ENCODE results near the gene OTUB2.
A peak's percentile ranks its signal among the peaks of the same experiment; 100 is the strongest.

Gene OTUB2

DNA sequence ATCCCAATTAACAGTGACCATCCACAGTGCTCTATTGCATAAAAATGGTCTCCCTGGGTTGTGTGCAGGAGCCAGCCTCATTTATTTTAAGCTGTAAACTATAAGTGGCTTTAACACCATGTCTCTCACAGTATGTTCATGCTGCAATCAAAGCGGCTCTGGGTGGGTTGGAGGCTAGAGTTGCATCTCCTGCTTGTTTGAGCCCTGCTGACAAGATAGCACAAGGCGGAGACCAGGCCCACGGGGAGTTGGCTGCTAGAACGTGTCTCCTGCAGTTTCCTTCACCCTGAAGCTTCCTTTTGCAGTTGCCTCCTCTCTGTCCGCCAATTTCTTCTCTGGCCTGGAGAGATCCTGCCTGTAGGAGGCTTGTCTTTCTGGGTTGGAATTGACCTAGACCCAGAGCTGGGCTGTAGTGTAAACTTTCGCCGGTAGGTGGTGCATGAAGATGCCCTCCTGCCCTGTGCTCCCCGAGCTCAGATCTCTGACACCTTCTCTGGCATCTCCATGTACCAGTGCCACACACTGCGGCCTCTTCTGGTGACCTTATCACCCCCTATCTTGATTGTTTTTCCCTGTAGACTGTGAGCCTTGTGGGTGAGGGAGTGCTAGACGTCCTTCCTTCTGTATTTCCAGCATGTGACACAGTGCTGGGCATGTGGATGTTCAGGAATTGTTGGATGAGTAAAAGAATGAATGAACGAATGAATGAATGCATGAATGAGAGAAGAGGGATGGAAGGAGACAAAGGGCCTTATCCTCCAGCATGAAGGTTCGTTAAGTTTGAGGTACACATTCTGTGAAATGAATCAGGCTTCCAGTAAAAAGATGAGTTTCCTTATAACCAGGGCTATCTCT lies 10.4 kb downstream of the OTUB2 start:
- POLR2A ChIA-PET (ENCODE audit: low non-redundant PET) = no interaction called here
- peak; percentile 75 for DNase-seq (ENCODE audit: low spot score)
- TF ChIP-seq CTCF (conservative IDR thresholded peaks at IDR 0.05; ENCODE audit: low read depth) = peak; percentile 78
- no peak overlapping the region for H3K27ac ChIP-seq
- CTCF ChIA-PET = interaction anchor here (0.6 to 2.6 kb wide), 9 partner anchors 9 to 213 kb away, joined by 3 to 14 read pairs (median 4); no protein-coding TSS in a partner anchor

DNA sequence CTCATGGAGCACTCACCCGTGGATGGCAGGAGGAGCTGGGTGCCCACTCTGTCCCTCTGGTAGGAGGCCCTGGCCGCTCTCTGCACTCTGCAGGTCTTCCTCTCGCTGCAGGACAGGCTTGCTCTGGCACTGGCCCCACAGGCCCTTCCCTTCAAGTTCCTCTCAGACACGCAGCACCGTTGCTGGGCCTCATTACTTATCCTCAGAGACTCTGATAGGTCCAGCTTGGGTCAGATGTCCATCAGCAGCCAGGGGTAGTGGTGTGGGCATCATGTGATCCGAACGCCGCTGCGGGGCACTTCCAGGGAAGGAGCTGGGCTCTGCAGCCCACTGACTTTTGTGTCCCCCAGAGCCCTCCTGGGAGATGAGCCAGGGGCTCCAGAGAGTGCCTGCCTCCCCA lies 11.8 kb downstream of the OTUB2 start:
- ChIA-PET POLR2A (ENCODE audit: low non-redundant PET) (no interaction called here), CTCF (no interaction called here)
- no peak overlapping the region for H3K27ac ChIP-seq
- no peak for DNase-seq (ENCODE audit: low spot score)
- TF ChIP-seq CTCF (conservative IDR thresholded peaks at IDR 0.05; ENCODE audit: low read depth) = no peak

- ChIA-PET POLR2A (ENCODE audit: low non-redundant PET) (no interaction called here), CTCF (interaction anchor here (1.0 kb wide), 1 partner anchor 98 kb away, joined by 3 read pairs; no protein-coding TSS in a partner anchor)
- H3K27ac ChIP-seq = no peak overlapping the region
- DNase-seq (ENCODE audit: low spot score) = no peak
- TF ChIP-seq CTCF (conservative IDR thresholded peaks at IDR 0.05; ENCODE audit: low read depth) = no peak
Measured at GRCh38 chr14:94038510-94038909, 12.4 kb downstream of the OTUB2 start.

DNA sequence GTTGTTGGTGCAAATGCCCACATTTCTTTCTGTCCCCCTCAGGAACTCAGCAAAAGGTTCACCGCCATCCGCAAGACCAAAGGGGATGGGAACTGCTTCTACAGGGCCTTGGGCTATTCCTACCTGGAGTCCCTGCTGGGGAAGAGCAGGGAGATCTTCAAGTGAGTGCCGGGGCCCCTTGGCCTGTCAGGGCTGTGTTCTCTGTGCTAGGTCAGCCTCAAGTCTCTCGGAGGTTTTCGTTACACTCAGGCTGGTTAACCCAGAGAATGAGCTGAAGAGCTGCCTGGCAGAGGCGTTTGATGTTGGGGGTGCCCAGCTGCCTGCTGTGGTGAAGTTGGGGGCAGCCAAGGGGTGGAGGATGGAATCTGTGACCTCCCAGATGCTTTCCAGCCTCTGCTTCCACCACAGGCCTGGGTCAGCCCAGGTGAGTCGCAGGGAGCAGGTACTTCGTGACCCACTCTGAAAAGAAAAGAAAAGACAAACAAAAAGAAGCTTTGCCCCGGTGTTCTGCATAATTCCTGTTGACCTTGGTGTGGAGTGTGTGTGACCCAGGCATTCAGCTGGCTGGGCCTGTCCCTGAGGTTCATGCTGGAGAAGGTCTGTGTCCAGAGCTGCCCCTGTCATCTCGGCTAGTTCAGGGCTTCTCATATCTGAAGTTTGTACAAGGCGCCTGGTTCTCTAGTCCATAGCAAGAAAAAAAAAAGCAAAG lies 12.9 kb downstream of the OTUB2 start:
- POLR2A ChIA-PET (ENCODE audit: low non-redundant PET) = no interaction called here

DNA sequence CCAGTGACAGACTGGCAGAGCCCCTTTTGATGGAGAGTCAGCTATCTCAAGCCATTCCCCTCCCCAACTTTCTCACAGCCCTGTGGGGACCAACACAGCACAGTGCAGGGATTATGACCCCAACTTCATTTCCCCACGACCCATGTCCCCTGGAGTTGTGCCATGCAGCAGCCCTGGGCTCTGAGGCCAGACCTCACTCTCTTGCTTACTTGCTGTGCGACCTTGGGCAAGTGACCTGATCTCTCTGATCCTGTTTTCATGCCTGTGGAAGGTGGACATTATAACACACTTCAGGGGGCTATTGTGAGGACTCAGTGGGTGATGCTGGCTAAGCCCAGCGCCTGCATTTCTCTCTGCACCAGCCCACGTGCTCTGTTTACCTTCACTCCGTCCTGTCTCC lies 14.1 kb downstream of the OTUB2 start:
- POLR2A ChIA-PET (ENCODE audit: low non-redundant PET) = no interaction called here
- no peak for TF ChIP-seq CTCF (conservative IDR thresholded peaks at IDR 0.05; ENCODE audit: low read depth)
- CTCF ChIA-PET = no interaction called here
- H3K27ac ChIP-seq = no peak overlapping the region
- no peak for DNase-seq (ENCODE audit: low spot score)

More for the DNA sequence above, 12.9 kb downstream of the OTUB2 start:
- no peak for DNase-seq (ENCODE audit: low spot score)
- CTCF ChIA-PET = interaction anchor here (1.0 kb wide), 1 partner anchor 97 kb away, joined by 3 read pairs; no protein-coding TSS in a partner anchor
- H3K27ac ChIP-seq = no peak overlapping the region
- no peak for TF ChIP-seq CTCF (conservative IDR thresholded peaks at IDR 0.05; ENCODE audit: low read depth)

DNA sequence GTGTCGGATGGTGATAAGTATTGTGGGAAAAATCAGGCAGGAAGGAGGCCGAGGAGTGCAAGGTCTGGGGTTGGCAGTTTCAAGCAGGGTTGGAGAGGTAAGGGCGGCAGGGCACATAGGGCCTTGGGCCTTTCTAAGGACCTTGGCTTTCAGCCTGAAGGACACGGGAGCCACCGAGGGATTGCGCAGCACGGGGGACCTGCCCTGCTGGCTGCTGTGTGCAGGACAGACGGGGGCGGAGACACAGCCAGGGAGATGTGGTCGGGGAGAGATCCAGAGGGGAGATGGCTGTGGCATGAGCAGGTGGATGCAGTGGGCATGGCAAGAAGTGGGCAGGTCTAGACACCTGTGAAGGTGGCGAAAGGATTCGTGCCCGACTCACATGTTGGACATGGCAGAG lies 14.7 kb downstream of the OTUB2 start:
- ChIA-PET POLR2A (ENCODE audit: low non-redundant PET) (no interaction called here), CTCF (no interaction called here)
- no peak for DNase-seq (ENCODE audit: low spot score)
- TF ChIP-seq CTCF (conservative IDR thresholded peaks at IDR 0.05; ENCODE audit: low read depth) = no peak
- no peak overlapping the region for H3K27ac ChIP-seq

Measured in RWPE1 (cell line).